ENCODE results near the gene KAT2B. TPM values are rescaled to one million over a fixed set of nuclear protein-coding genes. Genes with fewer than 3 reads are reported as not detected.

The KAT2B gene
- total RNA-seq, 1 experiment from 2014 or later, result 0.57 TPM

GRCh38 chr3:20076296-20076997 is 36.2 kb downstream of the KAT2B start:
- no peak for DNase-seq (ENCODE audit: low read depth)

DNA sequence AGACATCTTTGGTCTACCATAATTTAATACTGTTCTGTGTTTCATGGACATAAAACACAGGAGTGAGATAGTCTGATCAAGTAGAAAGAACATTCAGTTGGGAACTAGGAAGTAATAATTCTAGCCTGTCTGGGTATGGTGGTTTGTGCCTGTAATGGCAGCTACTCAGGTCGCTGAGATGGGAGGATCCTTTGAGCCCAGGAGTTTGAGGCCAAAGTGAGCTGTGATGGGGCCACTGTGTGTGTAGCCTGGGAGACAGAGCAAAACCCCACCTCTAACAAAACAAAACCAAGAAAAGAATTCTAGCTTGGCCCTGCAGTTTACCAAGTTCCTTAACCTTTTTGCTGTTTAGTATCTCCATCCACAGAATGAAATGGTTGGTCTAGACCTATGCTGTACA is 36.8 kb downstream of the KAT2B start:
- in situ Hi-C loops (cut with HindIII; ENCODE audit: low pct_unique_long_range_greater_than_20kb, low sequenced_read_pairs), result no loop called here
- no peak for DNase-seq (ENCODE audit: low read depth)

More at GRCh38 chr3:20076296-20076997, 36.2 kb downstream of the KAT2B start:
- in situ Hi-C loops (cut with HindIII; ENCODE audit: low pct_unique_long_range_greater_than_20kb, low sequenced_read_pairs), result no loop called here

GRCh38 chr3:20078194-20078714 is 38.0 kb downstream of the KAT2B start:
- in situ Hi-C loops (cut with HindIII; ENCODE audit: low pct_unique_long_range_greater_than_20kb, low sequenced_read_pairs), result no loop called here

GRCh38 chr3:20079621-20080020 is 39.4 kb downstream of the KAT2B start:
- in situ Hi-C loops (cut with HindIII; ENCODE audit: low pct_unique_long_range_greater_than_20kb, low sequenced_read_pairs), result no loop called here
- no peak for DNase-seq (ENCODE audit: low read depth)

More at GRCh38 chr3:20078194-20078714, 38.0 kb downstream of the KAT2B start:
- no peak for DNase-seq (ENCODE audit: low read depth)

- in situ Hi-C loops (cut with HindIII; ENCODE audit: low pct_unique_long_range_greater_than_20kb, low sequenced_read_pairs), result no loop called here
- DNase-seq (ENCODE audit: low read depth), result peak; percentile 34
Measured at GRCh38 chr3:20080956-20081554, 40.8 kb downstream of the KAT2B start.

DNA sequence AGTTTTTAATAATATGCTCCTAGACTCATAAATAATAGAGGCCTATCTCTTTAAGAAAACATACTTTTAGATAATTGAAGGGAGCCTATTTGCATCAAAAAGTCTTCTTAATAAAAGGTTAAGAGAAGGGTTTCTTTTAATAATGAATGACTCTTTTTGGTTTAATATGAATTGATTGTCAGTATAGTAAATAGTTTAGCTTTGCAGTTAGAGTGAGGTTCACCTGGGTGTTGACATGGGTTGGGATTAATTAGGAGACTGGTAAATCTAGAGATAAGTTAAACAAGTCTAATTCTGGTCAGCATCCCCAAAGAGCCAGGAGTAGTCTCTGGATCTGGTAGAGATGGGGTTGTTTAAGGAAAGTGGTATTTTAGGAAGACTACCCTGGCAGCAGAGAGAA is 43.0 kb downstream of the KAT2B start:
- no peak for DNase-seq (ENCODE audit: low read depth)
- in situ Hi-C loops (cut with HindIII; ENCODE audit: low pct_unique_long_range_greater_than_20kb, low sequenced_read_pairs), result no loop called here

DNA sequence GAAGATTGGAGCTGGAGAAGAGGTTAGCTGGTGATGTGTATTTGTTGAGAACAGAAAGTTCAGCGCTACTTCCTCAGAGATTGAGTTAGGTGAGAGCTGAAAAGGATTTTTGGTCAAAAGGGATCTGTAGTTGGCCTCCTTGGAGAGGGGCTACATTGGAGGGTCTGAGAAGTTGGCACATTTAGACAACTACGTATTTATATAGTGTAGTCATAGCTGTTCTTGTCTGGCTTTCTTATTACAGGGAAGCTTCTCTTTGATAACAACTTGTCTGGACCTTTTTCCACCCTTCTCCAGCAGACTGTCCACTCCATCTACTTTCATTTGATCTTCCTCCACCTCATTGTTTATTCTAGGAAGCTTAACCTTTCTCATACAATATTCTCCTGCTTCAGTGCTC is 43.7 kb downstream of the KAT2B start:
- DNase-seq (ENCODE audit: low read depth), result no peak
- in situ Hi-C loops (cut with HindIII; ENCODE audit: low pct_unique_long_range_greater_than_20kb, low sequenced_read_pairs), result no loop called here

GRCh38 chr3:20091331-20092047 is 51.2 kb downstream of the KAT2B start:
- DNase-seq (ENCODE audit: low read depth), result no peak
- in situ Hi-C loops (cut with HindIII; ENCODE audit: low pct_unique_long_range_greater_than_20kb, low sequenced_read_pairs), result no loop called here

DNA sequence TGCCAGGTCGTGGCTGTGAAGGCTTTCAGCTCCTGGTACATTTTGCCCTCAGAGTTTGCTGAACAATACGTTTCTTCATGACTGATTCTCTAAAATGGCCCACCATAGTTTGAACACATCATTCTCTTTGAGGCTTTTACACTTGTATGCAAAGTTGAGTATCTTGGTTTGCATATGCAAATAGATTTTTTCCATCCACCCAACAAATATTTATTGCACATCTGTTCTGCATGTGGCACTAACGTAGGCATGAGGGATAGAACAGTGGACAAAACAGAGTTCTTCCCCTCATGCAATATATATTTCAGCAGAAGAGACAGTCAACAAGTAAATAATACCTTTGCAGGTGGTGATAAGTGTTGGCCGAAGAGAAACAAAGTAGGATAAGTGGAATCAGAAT is 55.2 kb downstream of the KAT2B start:
- in situ Hi-C loops (cut with HindIII; ENCODE audit: low pct_unique_long_range_greater_than_20kb, low sequenced_read_pairs), result no loop called here

DNA sequence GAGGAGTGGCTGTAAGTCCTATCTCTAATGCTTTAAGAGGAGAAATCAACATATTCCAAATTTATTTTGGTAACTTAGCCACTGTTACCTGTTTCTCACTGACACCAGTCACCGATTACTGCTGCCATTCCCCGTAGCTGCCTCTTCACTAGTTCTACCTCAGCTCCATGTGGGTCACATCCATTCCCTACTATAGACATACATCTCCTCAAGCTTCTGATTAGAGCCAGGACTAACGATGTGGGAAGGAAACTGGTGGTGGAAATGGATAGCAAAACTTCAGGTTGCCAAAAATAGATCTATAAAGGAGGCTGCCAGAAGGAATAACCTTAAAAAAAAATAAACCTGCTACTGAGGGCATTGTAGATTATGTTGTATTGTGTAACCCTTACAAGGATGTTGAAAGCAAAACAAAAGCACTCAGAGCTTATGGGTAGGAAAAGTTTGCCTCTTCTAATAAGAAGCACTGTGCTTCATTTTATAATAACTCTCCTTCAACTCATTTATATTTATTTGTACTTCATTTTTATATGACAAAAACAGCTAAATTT is 56.0 kb downstream of the KAT2B start:
- no peak for DNase-seq (ENCODE audit: low read depth)
- in situ Hi-C loops (cut with HindIII; ENCODE audit: low pct_unique_long_range_greater_than_20kb, low sequenced_read_pairs), result no loop called here

More for the DNA sequence above, 55.2 kb downstream of the KAT2B start:
- DNase-seq (ENCODE audit: low read depth), result no peak

GRCh38 chr3:20097015-20097414 is 56.8 kb downstream of the KAT2B start:
- in situ Hi-C loops (cut with HindIII; ENCODE audit: low pct_unique_long_range_greater_than_20kb, low sequenced_read_pairs), result no loop called here
- no peak for DNase-seq (ENCODE audit: low read depth)

- in situ Hi-C loops (cut with HindIII; ENCODE audit: low pct_unique_long_range_greater_than_20kb, low sequenced_read_pairs), result no loop called here
Measured at GRCh38 chr3:20099060-20099459, 58.8 kb downstream of the KAT2B start.

DNA sequence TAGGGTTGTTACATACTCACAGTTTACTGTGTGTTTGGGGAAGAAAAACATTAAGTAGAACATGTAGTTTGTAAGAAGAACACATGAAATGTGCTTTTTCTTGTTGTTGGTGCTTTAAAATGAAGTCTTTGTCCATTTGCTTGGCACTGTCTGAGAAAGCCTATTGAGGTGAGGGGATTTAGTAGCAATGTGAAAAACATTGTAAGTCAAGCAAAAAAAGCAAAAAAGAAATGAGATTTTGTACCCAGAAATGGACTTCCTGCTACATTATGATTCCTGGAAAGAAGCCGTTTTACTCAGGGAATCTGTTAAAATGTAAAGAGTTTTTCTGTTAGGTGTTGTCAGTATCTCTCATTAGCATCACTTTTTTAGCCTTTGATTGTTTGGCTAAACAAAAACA is 59.9 kb downstream of the KAT2B start:
- no peak for DNase-seq (ENCODE audit: low read depth)
- in situ Hi-C loops (cut with HindIII; ENCODE audit: low pct_unique_long_range_greater_than_20kb, low sequenced_read_pairs), result no loop called here

More at GRCh38 chr3:20099060-20099459, 58.8 kb downstream of the KAT2B start:
- DNase-seq (ENCODE audit: low read depth), result no peak

- no peak for DNase-seq (ENCODE audit: low read depth)
- in situ Hi-C loops (cut with HindIII; ENCODE audit: low pct_unique_long_range_greater_than_20kb, low sequenced_read_pairs), result no loop called here
Measured at GRCh38 chr3:20101041-20101440, 60.8 kb downstream of the KAT2B start.

DNA sequence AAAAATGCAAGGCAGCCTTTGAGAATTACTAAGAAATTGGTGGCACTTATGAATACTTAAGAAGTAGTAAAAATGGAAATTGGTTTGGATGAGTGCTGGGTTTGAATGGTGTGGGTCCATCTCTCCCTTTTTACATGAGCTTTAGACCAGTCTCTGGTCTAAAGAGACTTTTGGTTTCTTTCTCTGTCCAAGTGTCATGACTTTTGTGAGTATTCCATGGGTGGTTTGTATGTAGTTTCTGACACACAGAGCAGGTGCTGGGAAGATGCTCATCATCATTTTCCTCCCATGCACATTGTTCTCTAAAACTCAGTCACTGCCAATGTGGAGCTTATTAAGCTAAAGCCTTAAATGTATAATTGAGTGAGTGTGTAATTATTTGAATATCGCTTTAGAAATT is 63.5 kb downstream of the KAT2B start:
- DNase-seq (ENCODE audit: low read depth), result no peak
- in situ Hi-C loops (cut with HindIII; ENCODE audit: low pct_unique_long_range_greater_than_20kb, low sequenced_read_pairs), result no loop called here

DNA sequence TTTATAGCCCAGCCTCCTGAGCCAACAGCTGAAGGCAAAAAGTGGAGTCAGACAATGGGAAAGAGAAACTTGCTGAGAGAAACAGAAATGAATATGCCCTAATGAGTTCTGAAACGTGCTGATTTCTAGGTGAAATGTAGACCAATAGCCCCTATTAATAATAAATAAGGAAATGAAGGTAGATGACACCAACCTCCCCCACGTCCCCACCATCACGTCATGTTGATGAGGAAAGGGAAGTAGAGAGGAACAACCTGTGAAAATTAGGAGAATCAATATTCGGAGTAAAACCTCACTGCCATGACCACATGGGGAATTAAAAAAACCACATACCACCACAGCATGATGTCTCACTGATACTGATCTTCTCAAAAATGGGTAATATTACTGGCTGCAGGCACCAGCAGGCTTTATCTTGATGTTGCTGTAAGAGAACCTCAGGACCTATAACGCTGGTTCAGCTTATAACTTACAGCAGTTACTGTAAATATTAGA is 64.0 kb downstream of the KAT2B start:
- DNase-seq (ENCODE audit: low read depth), result no peak
- in situ Hi-C loops (cut with HindIII; ENCODE audit: low pct_unique_long_range_greater_than_20kb, low sequenced_read_pairs), result no loop called here

GRCh38 chr3:20105513-20106280 is 65.5 kb downstream of the KAT2B start:
- no peak for DNase-seq (ENCODE audit: low read depth)
- in situ Hi-C loops (cut with HindIII; ENCODE audit: low pct_unique_long_range_greater_than_20kb, low sequenced_read_pairs), result no loop called here

GRCh38 chr3:20107722-20108121 is 67.5 kb downstream of the KAT2B start:
- in situ Hi-C loops (cut with HindIII; ENCODE audit: low pct_unique_long_range_greater_than_20kb, low sequenced_read_pairs), result no loop called here
- no peak for DNase-seq (ENCODE audit: low read depth)

All from Caki2 (cell line).